Measurements from ENCODE around the gene MTHFD1L. TPM values are rescaled to one million over a fixed set of nuclear protein-coding genes. Genes with fewer than 3 reads are reported as not detected.

The MTHFD1L gene
- total and polyA plus RNA-seq, 2 of the 4 experiments (the other 2 are of a cell fraction) = 43.5 to 53.2 TPM

DNA sequence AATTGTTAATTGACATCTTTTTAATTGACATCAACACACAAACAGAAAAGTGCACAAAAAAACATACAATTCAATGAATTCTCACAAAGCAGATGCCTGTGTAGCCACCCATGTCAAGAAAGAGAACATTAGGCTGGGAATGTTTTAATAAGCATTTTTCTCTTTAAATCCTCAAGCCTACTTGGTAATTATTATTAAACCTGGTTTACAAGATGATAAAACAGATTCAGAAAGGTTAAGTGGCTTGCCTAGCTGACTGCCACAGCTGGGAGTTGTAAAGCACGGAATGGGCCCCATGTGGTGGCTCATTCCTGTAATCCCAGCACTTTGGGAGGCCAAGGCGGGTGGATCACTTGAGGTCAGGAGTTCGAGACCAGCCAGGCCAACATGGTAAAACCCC lies 284.3 kb downstream of the MTHFD1L start:
- ChIA-PET POLR2A (ENCODE audit: unreplicated experiment) (no interaction called here), CTCF (interaction anchor here (1.1 kb wide), 1 partner anchor 13 kb away, joined by 3 read pairs; no protein-coding TSS in a partner anchor)
- Histone ChIP-seq H3K9me1 (ENCODE audit: insufficient read depth, low read length) (no peaks in the 10 kb centered on the region; the same call in 1 of the 2 replicates), H3K18ac (ENCODE audit: low read depth, low read length) (no peak overlapping the region), H4K20me1 (ENCODE audit: insufficient read depth, low read length) (no peaks in the 10 kb centered on the region), H2BK15ac (ENCODE audit: low read depth, low read length) (no peak overlapping the region), H3K4me3 (ENCODE audit: insufficient read depth, low read depth, low read length) (no peak overlapping the region), H2AK5ac (ENCODE audit: low read depth, low read length) (no peak overlapping the region), H3K9me3 (ENCODE audit: control insufficient read depth, insufficient read depth, low read length) (0 out of 2 replicates have a peak, but pooled peaks cover 2% of the 10 kb centered on the region), H2BK120ac (ENCODE audit: low read depth, low read length) (no peak overlapping the region), H2BK20ac (ENCODE audit: low read depth, low read length) (no peak overlapping the region), H4K5ac (ENCODE audit: low read depth, low read length) (no peak overlapping the region), H3K27me3 (ENCODE audit: control insufficient read depth, insufficient read depth, low read length) (peaks cover 16% of the 10 kb centered on the region), H3K4me1 (ENCODE audit: control insufficient read depth, insufficient read depth, low read length) (no peaks in the 10 kb centered on the region), H3K27ac (ENCODE audit: insufficient read depth, low read length) (no peak overlapping the region), H3K36me3 (ENCODE audit: control insufficient read depth, insufficient read depth, low read length) (no peaks in the 10 kb centered on the region), H2BK5ac (ENCODE audit: low read depth, low read length, poor library complexity, severe bottlenecking) (no peak overlapping the region), H2AFZ (replicated peaks; ENCODE audit: low read length, poor library complexity) (no peak overlapping the region), H3K4ac (ENCODE audit: low read depth, low read length) (no peak overlapping the region), H3K4me2 (ENCODE audit: low read depth, low read length) (no peak overlapping the region), H3K23ac (ENCODE audit: low read depth, low read length) (no peak overlapping the region), H3K14ac (replicated peaks; ENCODE audit: low read depth, low read length) (no peak overlapping the region), H3K9ac (ENCODE audit: low read depth, low read length) (no peak overlapping the region), H3K79me1 (ENCODE audit: low read depth in 1 of 2, low read length in 2 of 2) (no peaks in the 10 kb centered on the region), H4K8ac (ENCODE audit: low read depth in 2 of 2, low read length in 2 of 2) (no peak overlapping the region), H2AK9ac (replicated peaks; ENCODE audit: low read depth, low read length, poor library complexity) (no peak overlapping the region), H3K56ac (ENCODE audit: extremely low read depth, insufficient read depth, low read length) (no peak overlapping the region), H4K91ac (ENCODE audit: insufficient read depth, low read depth, low read length) (no peak overlapping the region)
- dilution Hi-C loops (cut with HindIII; ENCODE audit: low sequenced_read_pairs, unreplicated experiment) = no loop called here
- TF ChIP-seq MAFK (IDR thresholded peaks at IDR 0.05; ENCODE audit: low read depth, low read length) (no peak), POLR2A (IDR thresholded peaks at IDR 0.05; ENCODE audit: low read depth, low read length) (no peak), CTCF (conservative IDR thresholded peaks at IDR 0.05; ENCODE audit: low read depth, low read length) (no peak), NFE2L2 (IDR thresholded peaks at IDR 0.05; ENCODE audit: low read depth, low read length) (no peak), MAZ (IDR thresholded peaks at IDR 0.05; ENCODE audit: borderline replicate concordance, low read depth, low read length) (no peak), USF2 (IDR thresholded peaks at IDR 0.05; ENCODE audit: low read depth, low read length) (no peak), SMC3 (IDR thresholded peaks at IDR 0.05; ENCODE audit: low read depth, low read length) (no peak), BHLHE40 (IDR thresholded peaks at IDR 0.05; ENCODE audit: low read depth, low read length) (no peak), RAD21 (IDR thresholded peaks at IDR 0.05; ENCODE audit: low read length) (no peak), FOS (IDR thresholded peaks at IDR 0.05; ENCODE audit: low read depth, low read length) (no peak), CHD1 (IDR thresholded peaks at IDR 0.05; ENCODE audit: low read depth, low read length) (no peak), RCOR1 (IDR thresholded peaks at IDR 0.05; ENCODE audit: insufficient replicate concordance, low read length) (no peak), MXI1 (IDR thresholded peaks at IDR 0.05; ENCODE audit: borderline replicate concordance, low read depth, low read length) (no peak)
- TF ChIP-seq, protein P1, sequence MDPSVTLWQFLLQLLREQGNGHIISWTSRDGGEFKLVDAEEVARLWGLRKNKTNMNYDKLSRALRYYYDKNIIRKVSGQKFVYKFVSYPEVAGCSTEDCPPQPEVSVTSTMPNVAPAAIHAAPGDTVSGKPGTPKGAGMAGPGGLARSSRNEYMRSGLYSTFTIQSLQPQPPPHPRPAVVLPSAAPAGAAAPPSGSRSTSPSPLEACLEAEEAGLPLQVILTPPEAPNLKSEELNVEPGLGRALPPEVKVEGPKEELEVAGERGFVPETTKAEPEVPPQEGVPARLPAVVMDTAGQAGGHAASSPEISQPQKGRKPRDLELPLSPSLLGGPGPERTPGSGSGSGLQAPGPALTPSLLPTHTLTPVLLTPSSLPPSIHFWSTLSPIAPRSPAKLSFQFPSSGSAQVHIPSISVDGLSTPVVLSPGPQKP (IDR thresholded peaks at IDR 0.05; ENCODE audit: borderline replicate concordance, low read depth, low read length) = no peak
- DNase-seq = no peak
- no peak for ATAC-seq (ENCODE audit: low read depth)
- no TSS peak for BruUV-seq (replicated peaks)
- intact Hi-C loops (cut with micrococcal nuclease) = no loop called here
- in situ Hi-C loops (cut with MboI; ENCODE audit: low sequenced_read_pairs) = no loop called here
- 80% methylated on average over 1 of the region's 3 CpGs; no CpG with 5 or more reads in 1 of the 2 experiments for WGBS, 2 experiments (ENCODE audit: extremely low coverage in 2 of 2, insufficient read length in 1 of 2)
